Lung (tissue), 12 donors: ENCODE data around the gene MCOLN1. TPM values are rescaled to one million over a fixed set of nuclear protein-coding genes. Genes with fewer than 3 reads are reported as not detected.

Experiments used
- ATAC-seq: fragments of 200-7000 bp; cut with Tn5 transposase; one replicate; pipeline ENCODE4 v1.9.1; 2020; ENCODE audit warnings: moderate number of reproducible peaks; ENCODE audit not compliant: insufficient read depth, low FRiP score
- DNase-seq, 3 donors: peaks; one replicate each; pipeline ENCODE4 v3.0.0-alpha.2; 2013 to 2017
- H3K27ac ChIP-seq, 2 donors: one replicate each; pipeline ENCODE4 v1.5.1; 2013; ENCODE audit warnings: mild to moderate bottlenecking in 2 of 2, moderate library complexity in 2 of 2, control low read depth in 1 of 2, inconsistent platforms in 1 of 2, low read depth in 1 of 2, low read length in 1 of 2
- H3K27me3 ChIP-seq, 3 donors: one replicate each; pipeline ENCODE4 v1.5.1; 2013; ENCODE audit warnings: low read length in 2 of 3; ENCODE audit not compliant: control insufficient read depth in 3 of 3, insufficient read depth in 3 of 3
- H3K36me3 ChIP-seq, 4 donors: one replicate each; pipeline ENCODE4 v1.5.1; 2013; ENCODE audit warnings: low read length in 4 of 4, mild to moderate bottlenecking in 1 of 4, moderate library complexity in 1 of 4; ENCODE audit not compliant: control insufficient read depth in 4 of 4, insufficient read depth in 4 of 4
- H3K4me1 ChIP-seq, 5 donors: one replicate each; pipeline ENCODE4 v1.5.1; 2013; ENCODE audit warnings: low read length in 5 of 5, mild to moderate bottlenecking in 2 of 5, moderate library complexity in 1 of 5; ENCODE audit not compliant: control insufficient read depth in 5 of 5, insufficient read depth in 5 of 5
- H3K4me3 ChIP-seq: one replicate; pipeline ENCODE4 v1.5.1; 2013; ENCODE audit warnings: mild to moderate bottlenecking, control low read depth, moderate library complexity
- H3K9ac ChIP-seq, 2 donors: one replicate each; pipeline ENCODE4 v1.5.1; 2013; ENCODE audit warnings: low read length in 2 of 2, control low read depth in 1 of 2; ENCODE audit not compliant: insufficient read depth in 1 of 2
- H3K9me3 ChIP-seq, 4 donors: one replicate each; pipeline ENCODE4 v1.5.1; 2013; ENCODE audit warnings: low read length in 3 of 4, mild to moderate bottlenecking in 1 of 4, moderate library complexity in 1 of 4; ENCODE audit not compliant: control insufficient read depth in 4 of 4, insufficient read depth in 3 of 4
- WGBS, 2 donors: extraction: QIAGEN DNeasy Blood & Tissue Kit; methylation state at CpG; one replicate each; pipeline ENCODE4 v1.1.7; 2013; 5-methylcytosine and 5-hydroxymethylcytosine counted together
- polyA plus RNA-seq, 2 donors: library from polyadenylated mRNA; stranded (reverse); fragments of 200-250 nt; gene quantifications; one replicate each; pipeline ENCODE4 v1.2.1, GENCODE V29; 2013
- total RNA-seq, 2 donors: library from RNA; depleted of rRNA in 1 of 2; stranded (reverse); fragments of >200 nt in 1 of 2; gene quantifications; one replicate each; pipeline ENCODE4 v1.2.1, GENCODE V29; 2014 to 2021
- TF ChIP-seq, protein P1 (sequence below): IDR thresholded peaks from 2 replicates; pipeline ENCODE4 v1.5.1; 2012; ENCODE audit warnings: mild to moderate bottlenecking; ENCODE audit errors: control extremely low read depth, extremely low read depth
- donor health status: control.
- donor health status: control.
- donor health status: Bipolar disorder and iron deficiency.
- donor health status: healthy.
- donor health status: DM: yes; HTN: yes; CAD: no.

Gene MCOLN1
- total and polyA plus RNA-seq, 4 donors, result 11.6 to 68.1 (median 59.9) TPM

DNA sequence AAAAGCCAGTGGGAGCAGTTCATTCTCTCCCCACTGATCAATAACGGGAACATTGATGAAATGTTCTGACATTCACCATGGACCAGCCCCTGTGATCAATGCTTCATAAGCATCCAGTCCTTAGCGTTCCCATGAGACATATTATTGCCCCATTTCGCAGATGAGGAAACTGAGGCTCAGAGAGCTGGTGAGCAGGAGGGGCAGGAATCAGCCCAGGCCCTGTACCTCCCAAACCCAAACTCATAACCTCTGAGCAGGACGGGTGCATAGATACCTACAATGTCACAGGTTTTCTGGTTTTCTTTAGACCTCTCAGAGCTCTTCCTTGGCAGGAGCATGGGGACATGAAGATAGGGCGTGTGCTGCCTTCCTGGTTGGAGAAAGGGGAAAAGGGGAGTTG lies 2.1 kb downstream of the MCOLN1 start:
- DNase-seq, result no peak
- WGBS, 2 donors, result 95% methylated on average over 5 of the region's 5 CpGs
- Histone ChIP-seq H3K4me3 (no peak overlapping the region), H3K9me3 (no peaks in the 10 kb centered on the region), H3K36me3 (peaks cover 3 to 47% (median 7%) of the 10 kb centered on the region in 4 donors), H3K27ac (no peak overlapping the region), H3K9ac (no peak overlapping the region), H3K27me3 (no peaks in the 10 kb centered on the region), H3K4me1 (peaks cover 0 to 16% (median 0%) of the 10 kb centered on the region in 5 donors)
- no peak for ATAC-seq
- TF ChIP-seq, protein P1, sequence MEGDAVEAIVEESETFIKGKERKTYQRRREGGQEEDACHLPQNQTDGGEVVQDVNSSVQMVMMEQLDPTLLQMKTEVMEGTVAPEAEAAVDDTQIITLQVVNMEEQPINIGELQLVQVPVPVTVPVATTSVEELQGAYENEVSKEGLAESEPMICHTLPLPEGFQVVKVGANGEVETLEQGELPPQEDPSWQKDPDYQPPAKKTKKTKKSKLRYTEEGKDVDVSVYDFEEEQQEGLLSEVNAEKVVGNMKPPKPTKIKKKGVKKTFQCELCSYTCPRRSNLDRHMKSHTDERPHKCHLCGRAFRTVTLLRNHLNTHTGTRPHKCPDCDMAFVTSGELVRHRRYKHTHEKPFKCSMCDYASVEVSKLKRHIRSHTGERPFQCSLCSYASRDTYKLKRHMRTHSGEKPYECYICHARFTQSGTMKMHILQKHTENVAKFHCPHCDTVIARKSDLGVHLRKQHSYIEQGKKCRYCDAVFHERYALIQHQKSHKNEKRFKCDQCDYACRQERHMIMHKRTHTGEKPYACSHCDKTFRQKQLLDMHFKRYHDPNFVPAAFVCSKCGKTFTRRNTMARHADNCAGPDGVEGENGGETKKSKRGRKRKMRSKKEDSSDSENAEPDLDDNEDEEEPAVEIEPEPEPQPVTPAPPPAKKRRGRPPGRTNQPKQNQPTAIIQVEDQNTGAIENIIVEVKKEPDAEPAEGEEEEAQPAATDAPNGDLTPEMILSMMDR, result no peak

DNA sequence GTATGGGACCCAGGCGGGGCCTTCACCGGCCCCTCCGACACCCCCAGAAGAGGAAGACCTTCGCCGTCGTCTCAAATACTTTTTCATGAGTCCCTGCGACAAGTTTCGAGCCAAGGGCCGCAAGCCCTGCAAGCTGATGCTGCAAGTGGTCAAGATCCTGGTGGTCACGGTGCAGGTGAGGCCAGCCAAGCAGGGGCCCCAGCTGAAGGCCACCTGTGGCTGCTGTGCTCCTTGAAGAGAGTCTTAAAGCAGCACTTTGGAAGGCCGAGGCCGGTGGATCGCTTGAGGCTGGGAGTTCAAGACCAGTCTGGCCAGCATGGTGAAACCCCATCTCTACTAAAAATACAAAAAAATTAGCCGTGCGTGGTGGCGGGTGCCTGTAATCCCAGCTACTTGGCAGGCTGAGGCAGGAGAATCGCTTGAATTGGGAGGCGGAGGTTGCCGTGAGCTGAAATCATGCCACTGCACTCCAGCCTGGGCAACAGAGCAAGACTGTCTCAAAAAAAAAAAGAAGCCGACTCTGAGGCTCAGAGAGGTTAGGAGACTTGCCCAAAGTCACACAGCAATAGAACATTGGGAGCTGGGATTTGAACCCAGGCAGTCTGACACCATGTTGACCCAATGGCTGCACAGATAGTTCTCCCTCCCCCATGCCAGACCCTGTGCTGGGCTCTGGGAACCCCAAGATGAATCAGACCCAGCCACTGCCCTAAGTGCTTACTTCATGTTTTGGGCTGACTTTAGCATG lies 2.7 kb downstream of the MCOLN1 start:
- H3K4me3 ChIP-seq, result no peak overlapping the region
- TF ChIP-seq, protein P1, result no peak
- no peaks in the 10 kb centered on the region for H3K9me3 ChIP-seq
- H3K9ac ChIP-seq, result no peak overlapping the region
- 96 to 97% methylated on average over 20 of the region's 20 CpGs for WGBS, 2 donors
- no peak overlapping the region for H3K27ac ChIP-seq
- peaks cover 1 to 47% (median 8%) of the 10 kb centered on the region in 4 donors for H3K36me3 ChIP-seq
- H3K4me1 ChIP-seq, result peaks cover 0 to 16% (median 0%) of the 10 kb centered on the region in 5 donors
- DNase-seq (no peak), ATAC-seq (no peak)
- no peaks in the 10 kb centered on the region for H3K27me3 ChIP-seq

DNA sequence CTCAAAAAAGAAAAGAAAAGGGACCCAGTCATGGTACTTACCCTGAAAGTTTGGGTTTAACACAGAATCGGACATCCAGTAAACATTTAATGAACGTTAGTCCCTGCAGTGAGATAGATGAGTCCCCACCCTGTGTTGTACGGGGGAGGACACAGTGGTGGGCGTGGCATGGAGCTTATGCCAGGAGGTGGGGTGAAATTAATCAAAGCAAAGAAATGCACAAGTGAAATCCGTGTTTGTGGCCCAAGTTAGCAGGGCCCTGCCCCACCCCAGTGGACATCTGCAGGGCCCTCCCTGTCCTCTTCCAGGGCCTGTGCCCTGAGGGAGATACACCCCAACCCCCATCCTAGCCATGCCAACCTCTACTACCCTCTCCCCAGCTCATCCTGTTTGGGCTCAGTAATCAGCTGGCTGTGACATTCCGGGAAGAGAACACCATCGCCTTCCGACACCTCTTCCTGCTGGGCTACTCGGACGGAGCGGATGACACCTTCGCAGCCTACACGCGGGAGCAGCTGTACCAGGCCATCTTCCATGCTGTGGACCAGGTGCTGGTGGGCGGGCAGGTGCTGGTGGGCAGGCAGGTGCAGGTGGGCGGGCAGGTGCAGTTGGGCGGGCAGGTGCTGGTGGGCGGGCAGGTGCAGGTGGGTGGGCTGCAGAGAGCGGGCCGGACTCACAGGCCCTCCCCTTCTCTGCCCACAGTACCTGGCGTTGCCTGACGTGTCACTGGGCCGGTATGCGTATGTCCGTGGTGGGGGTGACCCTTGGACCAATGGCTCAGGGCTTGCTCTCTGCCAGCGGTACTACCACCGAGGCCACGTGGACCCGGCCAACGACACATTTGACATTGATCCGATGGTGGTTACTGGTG lies 3.9 kb downstream of the MCOLN1 start:
- Histone ChIP-seq H3K27ac (no peak overlapping the region), H3K9me3 (no peaks in the 10 kb centered on the region), H3K4me3 (no peak overlapping the region), H3K9ac (no peak overlapping the region), H3K27me3 (no peaks in the 10 kb centered on the region), H3K36me3 (peaks cover 0 to 44% (median 8%) of the 10 kb centered on the region in 4 donors), H3K4me1 (peaks cover 0 to 16% (median 0%) of the 10 kb centered on the region in 5 donors)
- DNase-seq, result no peak
- no peak for ATAC-seq
- 93% methylated on average over 31 of the region's 31 CpGs for WGBS, 2 donors
- TF ChIP-seq, protein P1, result no peak
